Hematopoietic multipotent progenitor cell treated with erythropoietin and hydrocortisone succinate and interleukin-3 and kit ligand, for 6 days (in vitro differentiated cells): Measurements from ENCODE around the gene LIMS4.
"Not testable (repeated sequence)": the region's sequence is repeated elsewhere in the genome, so short reads cannot be mapped to it uniquely, and the experiment has no call there.

Experiments
- DNase-seq: peaks from one replicate; pipeline ENCODE4 v3.0.0-alpha.2; 2015

The LIMS4 gene, protein sequence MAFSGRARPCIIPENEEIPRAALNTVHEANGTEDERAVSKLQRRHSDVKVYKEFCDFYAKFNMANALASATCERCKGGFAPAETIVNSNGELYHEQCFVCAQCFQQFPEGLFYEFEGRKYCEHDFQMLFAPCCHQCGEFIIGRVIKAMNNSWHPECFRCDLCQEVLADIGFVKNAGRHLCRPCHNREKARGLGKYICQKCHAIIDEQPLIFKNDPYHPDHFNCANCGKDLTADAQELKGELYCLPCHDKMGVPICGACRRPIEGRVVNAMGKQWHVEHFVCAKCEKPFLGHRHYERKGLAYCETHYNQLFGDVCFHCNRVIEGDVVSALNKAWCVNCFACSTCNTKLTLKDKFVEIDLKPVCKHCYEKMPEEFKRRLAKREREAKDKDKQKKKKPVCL

GRCh38 chr2:110472171-110473058 lies at the start of gene LIMS4:
TSS of gene LIMS4 (minus strand) at chr2:110472816. CDS start at chr2:110472778, 38 bp downstream.
- DNase-seq: not testable (repeated sequence)

DNA sequence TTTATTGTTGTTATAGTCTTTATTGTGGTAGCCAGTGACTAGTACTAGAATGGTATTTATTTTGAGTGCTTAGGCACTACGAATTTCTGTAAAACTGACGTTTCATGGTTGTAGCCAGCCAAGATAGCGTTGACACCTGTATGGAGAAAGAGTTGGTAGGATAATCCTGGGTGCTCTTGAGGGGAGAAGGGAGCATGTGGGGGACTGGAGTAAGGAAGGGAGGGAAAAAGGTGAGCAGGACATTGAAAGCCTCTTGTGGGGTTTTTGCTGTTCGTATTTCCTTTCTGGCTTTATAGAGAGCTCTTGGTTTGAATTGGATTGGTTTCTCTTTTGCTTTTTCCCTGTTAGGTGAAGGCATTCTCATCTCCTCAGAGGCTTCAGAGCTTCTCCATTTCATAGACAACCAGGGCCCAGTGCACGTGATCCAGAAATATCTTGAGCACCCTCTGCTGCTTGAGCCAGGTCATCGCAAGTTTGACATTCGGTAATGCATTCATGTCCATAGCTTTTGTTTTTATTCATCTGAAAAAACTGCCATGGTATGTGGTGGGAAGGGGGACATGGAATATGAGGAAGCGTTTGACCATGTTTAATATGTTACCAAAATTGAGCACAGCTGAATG lies 27.2 kb upstream of the LIMS4 start:
- DNase-seq: not testable (repeated sequence)

DNA sequence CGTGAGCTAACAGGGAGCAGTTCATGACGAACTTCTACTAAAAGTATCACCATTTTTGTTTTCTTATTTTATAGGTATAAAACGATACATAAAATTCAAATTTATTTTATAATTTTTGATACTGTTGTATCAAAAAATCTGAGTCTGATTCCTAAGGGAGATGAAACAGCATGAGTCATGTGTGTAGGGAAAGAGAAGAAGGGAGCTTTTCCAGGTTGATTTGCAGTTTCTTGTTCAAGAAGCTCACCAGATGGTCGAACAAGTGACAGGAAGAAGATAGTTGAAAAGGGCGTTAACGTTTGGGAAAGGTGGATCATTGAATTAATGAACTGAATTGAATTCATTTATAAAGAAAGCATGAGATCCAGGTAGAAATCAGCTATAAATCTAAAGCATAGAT lies 23.4 kb upstream of the LIMS4 start:
- not testable (repeated sequence) for DNase-seq

DNA sequence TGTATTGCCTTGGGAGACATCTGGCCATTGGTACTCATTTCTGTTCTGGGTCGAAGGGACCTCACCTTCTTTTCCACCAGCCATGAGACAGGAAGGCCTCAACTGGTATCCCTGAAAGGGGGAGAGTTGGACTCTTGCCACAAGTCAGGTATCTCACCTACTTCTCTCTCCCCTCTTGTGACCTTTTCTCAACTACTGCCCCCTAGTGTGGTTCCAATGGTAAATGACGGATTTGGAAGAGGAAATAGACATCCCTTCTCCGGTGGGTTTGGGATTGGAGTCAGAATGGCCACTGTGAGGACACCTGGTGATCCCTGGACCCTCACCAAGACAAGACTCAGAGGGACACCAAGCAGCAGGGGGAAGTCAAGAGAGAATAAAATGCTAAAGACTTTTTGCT lies 21.9 kb upstream of the LIMS4 start:
- not testable (repeated sequence) for DNase-seq

DNA sequence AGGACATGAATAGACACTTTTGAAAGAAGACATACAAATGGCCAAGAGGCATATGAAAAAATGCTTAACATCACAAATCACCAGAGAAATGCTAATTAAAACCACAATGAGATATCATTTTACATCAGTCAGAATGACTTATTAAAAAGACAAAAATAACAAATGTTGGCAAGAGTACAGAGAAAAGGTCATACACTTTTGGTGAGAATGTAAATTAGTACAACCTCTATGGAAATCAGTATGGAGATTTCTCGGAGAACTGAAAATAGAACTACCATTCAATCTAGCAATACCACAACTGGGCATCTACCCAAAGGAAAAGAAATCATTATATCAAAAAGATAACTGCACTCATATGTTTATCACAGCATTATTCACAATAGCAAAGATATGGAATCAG lies 16.4 kb upstream of the LIMS4 start:
- DNase-seq: not testable (repeated sequence)

GRCh38 chr2:110482697-110483096 lies 10.1 kb upstream of the LIMS4 start:
- DNase-seq: not testable (repeated sequence)

- DNase-seq: not testable (repeated sequence)
Measured at GRCh38 chr2:110481200-110481599, 8.6 kb upstream of the LIMS4 start.

DNA sequence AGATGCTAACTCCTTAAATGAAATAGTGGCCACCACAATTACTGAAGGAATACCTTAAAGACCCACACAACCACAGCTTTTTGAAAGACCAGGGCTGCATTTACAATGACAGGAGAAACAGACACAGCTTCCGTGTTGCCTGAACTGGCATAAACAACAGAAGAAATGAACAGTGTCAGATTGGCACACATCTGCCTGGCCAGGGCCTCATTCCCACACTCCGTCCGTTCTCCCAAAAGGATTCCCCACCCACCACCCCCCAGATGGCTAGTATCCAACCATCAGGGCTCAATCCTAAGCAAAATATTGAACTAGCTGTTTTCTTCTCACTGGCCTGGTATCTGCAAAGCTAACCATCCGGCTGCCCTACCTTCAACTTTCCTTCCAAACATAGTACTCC lies 7.5 kb upstream of the LIMS4 start:
- DNase-seq: not testable (repeated sequence)

DNA sequence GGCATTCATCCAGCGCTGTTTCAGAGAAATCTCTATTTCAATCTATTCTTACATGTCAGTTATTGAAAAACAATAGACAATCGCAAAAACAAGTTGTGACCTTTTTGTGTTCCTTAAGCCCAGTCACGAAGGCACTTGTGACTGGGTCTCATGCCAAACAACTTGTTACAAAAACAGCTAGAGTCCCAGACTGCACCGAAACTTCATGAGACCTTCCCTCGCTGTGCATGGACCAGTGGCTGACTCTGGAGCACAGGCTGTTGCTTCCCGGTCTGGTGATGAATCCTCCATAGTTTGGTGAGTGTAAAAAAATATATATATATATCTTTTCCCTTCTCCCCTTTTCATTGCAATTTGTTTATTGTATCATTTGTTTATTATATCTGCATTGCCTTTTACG lies 4.8 kb upstream of the LIMS4 start:
- not testable (repeated sequence) for DNase-seq

GRCh38 chr2:110476952-110477351 lies 4.3 kb upstream of the LIMS4 start:
- DNase-seq: not testable (repeated sequence)

- not testable (repeated sequence) for DNase-seq
Measured at GRCh38 chr2:110475627-110476359, 3.2 kb upstream of the LIMS4 start.

GRCh38 chr2:110474898-110475297 lies 2.3 kb upstream of the LIMS4 start:
- not testable (repeated sequence) for DNase-seq

- not testable (repeated sequence) for DNase-seq
Measured at GRCh38 chr2:110473059-110473358, 393 bp upstream of the LIMS4 start.

- DNase-seq: not testable (repeated sequence)
Measured at GRCh38 chr2:110468921-110469320, 3.7 kb downstream of the LIMS4 start.

DNA sequence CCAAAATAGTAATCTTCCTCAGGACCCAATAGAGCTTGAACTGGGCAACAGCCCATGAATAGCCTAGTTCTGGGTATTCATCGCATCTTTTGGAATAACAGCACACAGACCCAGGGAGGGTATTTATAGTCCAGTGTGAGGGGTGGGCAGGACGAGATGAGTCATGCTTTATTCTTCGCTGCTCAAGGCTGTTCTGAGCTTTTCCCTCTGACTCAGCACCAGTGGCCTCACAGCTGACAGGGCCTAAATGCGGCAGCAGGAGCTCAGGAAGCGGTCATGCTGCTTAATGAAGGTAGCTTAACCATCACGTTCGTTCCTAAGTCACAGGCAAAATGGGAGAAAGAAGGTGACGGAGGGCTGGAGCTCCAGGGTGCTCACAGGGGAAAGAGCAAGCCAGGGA lies 7.3 kb downstream of the LIMS4 start:
- DNase-seq: not testable (repeated sequence)

DNA sequence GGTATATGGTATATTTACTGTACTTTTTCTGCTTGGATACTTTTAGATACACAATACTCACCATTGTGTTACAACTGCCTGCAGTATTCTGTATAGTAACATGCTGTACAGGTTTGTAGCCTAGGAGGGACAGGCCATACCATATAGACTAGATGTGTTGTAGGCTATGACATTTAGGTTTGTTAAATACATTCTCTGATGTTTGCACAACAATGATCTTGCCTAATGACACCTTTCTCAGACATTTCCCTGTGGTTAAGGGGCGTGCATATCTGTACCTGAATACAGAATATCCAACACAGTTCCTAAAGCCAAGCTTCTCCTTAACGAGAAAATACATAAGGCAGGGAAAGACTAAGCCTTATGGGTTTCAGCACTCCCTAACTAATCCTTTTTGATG lies 10.2 kb downstream of the LIMS4 start:
- DNase-seq: not testable (repeated sequence)

DNA sequence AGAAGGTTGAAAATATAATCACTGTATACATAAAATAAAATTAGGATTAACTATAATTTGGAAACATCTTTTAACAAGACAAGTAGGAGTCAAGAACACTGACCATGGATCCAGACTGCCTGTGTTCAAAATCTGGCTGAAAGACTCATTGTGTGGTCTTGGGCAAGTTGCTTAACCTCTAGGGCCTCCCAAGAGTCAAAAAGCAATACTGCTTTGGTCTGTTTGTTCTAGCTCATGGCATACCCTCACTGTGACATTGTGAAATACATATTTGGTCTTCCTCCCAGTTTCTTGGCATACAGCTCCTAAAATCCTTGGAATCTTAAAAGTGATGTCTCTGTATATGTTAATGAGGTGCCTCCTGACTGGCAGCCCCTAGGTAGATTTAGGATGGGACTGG lies 12.3 kb downstream of the LIMS4 start:
- DNase-seq: not testable (repeated sequence)

- DNase-seq: not testable (repeated sequence)
Measured at GRCh38 chr2:110457214-110457590, 15.4 kb downstream of the LIMS4 start.

- not testable (repeated sequence) for DNase-seq
Measured at GRCh38 chr2:110456291-110457213, 16.1 kb downstream of the LIMS4 start.

DNA sequence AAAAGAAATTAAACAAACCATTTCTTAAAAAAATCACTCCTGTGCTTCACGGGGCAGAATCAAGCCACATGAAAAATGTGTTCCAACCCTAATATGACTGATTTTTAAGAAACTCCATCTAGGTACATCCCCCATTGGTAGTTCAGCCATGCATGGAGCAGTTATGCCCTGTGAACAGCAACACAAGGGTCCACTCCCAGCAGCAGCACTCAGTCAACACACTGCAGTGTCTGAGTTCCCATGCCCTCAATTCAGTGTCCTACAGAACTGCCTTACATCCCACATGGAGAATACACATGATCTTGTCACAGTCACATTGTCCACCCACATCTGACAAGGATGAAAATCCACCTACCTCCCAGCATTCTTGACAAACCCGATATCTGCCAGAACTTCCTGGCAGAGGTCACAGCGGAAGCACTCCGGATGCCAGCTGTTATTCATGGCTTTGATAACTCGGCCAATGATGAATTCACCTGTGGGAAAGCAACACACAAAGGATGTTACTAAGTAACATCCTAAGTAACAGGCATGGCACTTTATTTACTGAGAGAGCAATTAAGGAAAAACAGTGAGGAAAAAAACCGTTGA lies 17.4 kb downstream of the LIMS4 start:
- DNase-seq: not testable (repeated sequence)

GRCh38 chr2:110450951-110451350 lies 21.7 kb downstream of the LIMS4 start:
- not testable (repeated sequence) for DNase-seq
